Upper lobe of right lung (tissue), 1 donor: ENCODE data around the gene RAMP1. TPM values are rescaled to one million over a fixed set of nuclear protein-coding genes. Genes with fewer than 3 reads are reported as not detected.

Experiments
- ATAC-seq: fragments of 200-7000 bp; cut with Tn5 transposase; one replicate; pipeline ENCODE4 v1.9.1; 2020; ENCODE audit warnings: mild to moderate bottlenecking, moderate library complexity
- DNase-seq: peaks from one replicate; pipeline ENCODE4 v3.0.0-alpha.2; 2020
- H3K27ac ChIP-seq: fragments of 200-600 bp; one replicate; pipeline ENCODE4 v1.8.0; 2022
- H3K27me3 ChIP-seq: fragments of 200-600 bp; one replicate; pipeline ENCODE4 v1.8.0; 2022; ENCODE audit warnings: mild to moderate bottlenecking
- H3K36me3 ChIP-seq: fragments of 200-600 bp; one replicate; pipeline ENCODE4 v1.8.0; 2022
- H3K4me1 ChIP-seq: fragments of 200-600 bp; one replicate; pipeline ENCODE4 v1.8.0; 2022
- H3K4me3 ChIP-seq: fragments of 200-600 bp; one replicate; pipeline ENCODE4 v1.8.0; 2022; ENCODE audit warnings: mild to moderate bottlenecking
- H3K9me3 ChIP-seq: fragments of 200-600 bp; one replicate; pipeline ENCODE4 v1.8.0; 2022
- intact Hi-C: fragments of 100-400 bp; cut with DNase I; formaldehyde crosslinking; loops from one replicate; pipeline ENCODE4 v1.11.0; 2022
- total RNA-seq: library from RNA; stranded (reverse); fragmentation: NEBNext Ultra II Directional; extraction: Animal tissue kit (Norgen Biotek cat#: 25700); gene quantifications from one replicate; pipeline ENCODE4 v1.2.1, GENCODE V29; 2021
- TF ChIP-seq, protein P1 (sequence below): fragments of 200-600 bp; IDR thresholded peaks from one replicate; pipeline ENCODE4 v1.8.0; 2022; ENCODE audit warnings: antibody characterized with exemption
- donor health status: DM: no; HTN: yes; CAD: no; lungs with severe emphysema.

Gene RAMP1
- total RNA-seq, 1 donor from 2014 or later, result 11.1 TPM

DNA sequence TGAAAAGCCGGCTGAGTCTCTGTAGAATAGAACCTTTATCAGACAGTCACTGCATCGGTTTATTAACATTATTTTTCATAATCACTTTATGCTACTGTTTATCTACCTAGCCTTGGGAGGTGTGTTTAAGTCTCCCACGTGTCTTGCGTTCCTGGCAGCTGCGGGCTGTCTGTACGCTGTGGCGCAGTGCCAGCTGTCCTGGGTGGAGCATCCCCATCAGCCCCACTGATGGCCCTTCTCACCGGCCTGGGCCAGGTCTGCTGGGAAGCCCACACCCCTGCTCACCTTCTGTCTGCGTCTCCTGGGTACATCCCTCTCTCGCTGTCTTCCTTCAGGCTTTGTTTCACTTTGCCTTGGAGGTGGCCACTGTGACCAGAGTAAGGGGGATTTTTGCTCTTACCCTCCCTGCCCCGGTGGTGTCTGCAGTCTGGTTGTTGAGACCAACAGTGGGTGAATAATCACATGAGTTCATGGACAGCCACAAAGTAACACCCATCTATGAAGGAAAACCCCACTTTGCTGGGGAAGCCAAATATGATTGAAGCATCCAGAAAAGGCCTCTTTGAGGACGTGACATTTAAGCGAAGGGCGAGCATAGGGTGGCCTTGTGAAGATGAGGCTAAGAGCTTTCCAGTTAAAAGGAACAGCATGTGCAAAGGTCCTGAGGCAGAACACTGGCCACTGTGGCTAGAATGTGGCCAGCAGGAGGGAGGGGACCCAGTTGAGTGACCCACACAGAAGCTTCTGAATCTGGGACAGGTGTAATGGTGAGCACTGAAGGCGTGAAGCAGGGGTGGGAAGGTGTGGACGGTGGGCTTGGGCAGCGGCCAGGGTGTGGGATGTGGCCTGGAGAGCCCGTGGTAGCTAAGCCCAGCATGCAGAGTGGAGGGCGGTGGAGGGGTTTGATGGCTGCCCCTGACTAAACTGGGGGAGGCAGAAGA is 41.7 kb downstream of the RAMP1 start:
- no peak overlapping the region for H3K27ac ChIP-seq
- no peak for ATAC-seq

DNA sequence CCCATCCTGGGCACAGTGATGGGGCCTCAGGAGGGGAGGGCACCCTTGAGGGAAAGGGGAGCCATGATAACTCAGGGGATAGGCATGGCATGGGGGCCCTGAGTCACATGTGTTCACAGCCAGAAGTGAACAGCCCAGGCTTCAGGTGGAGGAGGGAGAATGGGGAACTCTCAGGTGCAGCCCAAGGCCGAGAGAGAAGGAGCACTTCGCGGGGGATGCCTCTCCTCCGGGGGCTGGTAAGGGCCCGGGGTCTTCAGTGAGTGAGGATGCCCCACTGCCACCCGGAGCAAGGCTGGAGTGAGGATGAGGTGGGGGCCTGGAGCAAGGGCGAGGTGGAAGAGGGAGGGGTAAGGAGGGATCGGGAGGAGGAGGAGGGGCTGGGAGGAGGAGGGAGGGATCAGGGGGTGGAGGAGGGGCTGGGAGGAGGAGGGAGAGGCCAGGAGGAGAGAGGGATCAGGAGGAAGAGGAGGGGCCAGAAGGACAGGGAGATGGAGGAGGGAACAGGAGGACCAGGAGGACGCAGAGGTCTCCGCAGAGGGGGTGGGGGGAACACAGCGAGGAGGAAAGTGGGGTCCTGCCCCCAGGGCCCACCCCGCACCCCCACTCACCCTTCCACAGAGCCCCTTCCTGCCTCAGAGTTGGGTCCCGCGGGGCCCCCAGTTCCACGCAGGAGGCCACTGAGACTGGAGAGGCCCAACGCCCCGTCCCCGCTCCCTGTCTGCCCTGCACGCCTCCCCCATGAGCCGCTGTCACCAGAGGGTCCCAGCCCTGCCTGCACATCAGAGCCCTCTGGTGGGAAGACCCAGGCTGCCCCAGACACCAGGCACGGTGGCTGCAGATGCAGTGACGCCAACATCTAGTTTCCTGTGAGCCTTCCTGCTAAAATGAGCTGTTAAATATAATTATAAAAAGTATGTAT is 42.8 kb downstream of the RAMP1 start:
- no peaks in the 10 kb centered on the region for H3K27me3 ChIP-seq
- no peak overlapping the region for H3K4me3 ChIP-seq
- H3K36me3 ChIP-seq, result no peaks in the 10 kb centered on the region
- no peaks in the 10 kb centered on the region for H3K9me3 ChIP-seq
- peaks cover 28% of the 10 kb centered on the region for H3K4me1 ChIP-seq
- no peak overlapping the region for H3K27ac ChIP-seq
- intact Hi-C loops, result no loop called here
- TF ChIP-seq, protein P1, sequence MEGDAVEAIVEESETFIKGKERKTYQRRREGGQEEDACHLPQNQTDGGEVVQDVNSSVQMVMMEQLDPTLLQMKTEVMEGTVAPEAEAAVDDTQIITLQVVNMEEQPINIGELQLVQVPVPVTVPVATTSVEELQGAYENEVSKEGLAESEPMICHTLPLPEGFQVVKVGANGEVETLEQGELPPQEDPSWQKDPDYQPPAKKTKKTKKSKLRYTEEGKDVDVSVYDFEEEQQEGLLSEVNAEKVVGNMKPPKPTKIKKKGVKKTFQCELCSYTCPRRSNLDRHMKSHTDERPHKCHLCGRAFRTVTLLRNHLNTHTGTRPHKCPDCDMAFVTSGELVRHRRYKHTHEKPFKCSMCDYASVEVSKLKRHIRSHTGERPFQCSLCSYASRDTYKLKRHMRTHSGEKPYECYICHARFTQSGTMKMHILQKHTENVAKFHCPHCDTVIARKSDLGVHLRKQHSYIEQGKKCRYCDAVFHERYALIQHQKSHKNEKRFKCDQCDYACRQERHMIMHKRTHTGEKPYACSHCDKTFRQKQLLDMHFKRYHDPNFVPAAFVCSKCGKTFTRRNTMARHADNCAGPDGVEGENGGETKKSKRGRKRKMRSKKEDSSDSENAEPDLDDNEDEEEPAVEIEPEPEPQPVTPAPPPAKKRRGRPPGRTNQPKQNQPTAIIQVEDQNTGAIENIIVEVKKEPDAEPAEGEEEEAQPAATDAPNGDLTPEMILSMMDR, result no peak
- DNase-seq (peak; percentile 52), ATAC-seq (no peak)

More for the DNA sequence above, 41.7 kb downstream of the RAMP1 start:
- no peak for DNase-seq
- TF ChIP-seq, protein P1, result no peak
- Histone ChIP-seq H3K4me3 (no peak overlapping the region), H3K36me3 (no peaks in the 10 kb centered on the region), H3K27me3 (no peaks in the 10 kb centered on the region), H3K4me1 (peaks cover 28% of the 10 kb centered on the region), H3K9me3 (no peaks in the 10 kb centered on the region)
- intact Hi-C loops, result no loop called here

DNA sequence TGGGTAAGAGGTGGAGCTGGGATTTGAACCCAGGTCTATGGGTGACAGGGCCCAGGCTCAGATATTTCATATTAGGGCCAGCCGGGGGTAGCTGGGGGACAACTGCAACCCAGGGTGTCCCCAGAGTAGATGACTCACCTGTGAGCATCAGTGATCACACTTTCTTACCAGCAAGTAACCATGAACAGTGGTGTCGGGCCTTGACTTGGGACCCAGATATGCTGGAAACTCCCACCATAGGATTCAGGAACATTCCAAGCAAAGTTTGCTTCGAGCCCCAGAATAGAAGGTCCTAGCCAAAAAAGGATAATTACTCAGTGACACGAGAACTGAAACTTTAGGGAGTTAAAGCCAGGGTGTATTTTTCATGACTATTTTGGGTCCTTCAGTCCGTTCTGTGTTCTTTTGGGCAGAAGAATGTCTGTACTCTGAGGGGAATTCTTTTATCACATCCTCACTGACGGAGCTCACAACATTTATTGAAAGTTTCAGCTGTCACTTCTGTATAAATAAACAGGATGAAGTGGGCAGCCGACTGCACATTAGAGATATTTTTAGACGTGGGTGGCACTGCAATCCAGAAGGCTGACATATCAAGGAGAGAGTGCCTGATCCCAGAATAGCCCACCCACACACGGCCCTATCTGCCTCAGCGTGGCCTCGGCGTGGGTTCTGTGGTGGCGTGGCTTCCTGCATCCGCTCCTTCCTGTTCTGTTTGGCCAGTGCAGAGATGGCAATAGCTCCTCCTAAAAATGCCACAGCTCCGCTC is 45.6 kb downstream of the RAMP1 start:
- Histone ChIP-seq H3K27me3 (no peaks in the 10 kb centered on the region), H3K9me3 (no peaks in the 10 kb centered on the region), H3K4me3 (no peak overlapping the region), H3K36me3 (no peaks in the 10 kb centered on the region), H3K27ac (peak overlapping the region; percentile 69), H3K4me1 (peaks cover 15% of the 10 kb centered on the region)
- TF ChIP-seq, protein P1, result no peak
- intact Hi-C loops, result no loop called here
- ATAC-seq (peak; percentile 93), DNase-seq (peak; percentile 82)

DNA sequence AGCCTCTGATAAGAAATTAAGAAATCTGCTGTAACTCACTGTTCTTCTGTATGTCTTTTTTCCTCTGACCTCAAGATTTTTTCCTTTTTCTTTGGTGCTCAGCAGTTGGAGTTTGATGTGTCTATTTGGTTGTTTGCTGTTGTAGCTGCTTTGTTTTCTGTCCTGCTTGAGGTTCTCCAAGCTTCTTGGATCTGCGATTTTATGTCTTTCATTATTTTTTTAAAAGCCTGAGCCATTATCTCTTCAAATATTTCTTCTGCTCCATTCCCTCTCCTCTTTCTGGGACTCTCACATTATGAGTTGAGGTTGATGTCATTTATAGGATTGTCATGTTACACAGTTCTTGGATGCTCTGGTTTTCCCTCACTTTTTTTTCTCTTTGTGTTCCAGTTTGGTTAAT is 47.7 kb downstream of the RAMP1 start:
- intact Hi-C loops, result no loop called here
- no peak overlapping the region for H3K27ac ChIP-seq
- DNase-seq, result no peak

More for the DNA sequence above, 47.7 kb downstream of the RAMP1 start:
- no peak for ATAC-seq
- Histone ChIP-seq H3K4me3 (no peak overlapping the region), H3K27me3 (no peaks in the 10 kb centered on the region), H3K9me3 (no peaks in the 10 kb centered on the region), H3K36me3 (no peaks in the 10 kb centered on the region), H3K4me1 (peaks cover 15% of the 10 kb centered on the region)
- TF ChIP-seq, protein P1, result no peak
